GM11168 (cell line): ENCODE measurements around the gene DGCR2.

ENCODE experiments used
- in situ Hi-C: fragments of 300-500 bp; cut with MboI; formaldehyde crosslinking; loops from one replicate; pipeline ENCODE4 v1.12.0; 2022; ENCODE audit warnings: low sequenced_read_pairs; ENCODE audit not compliant: unreplicated experiment

DGCR2 gene

DNA sequence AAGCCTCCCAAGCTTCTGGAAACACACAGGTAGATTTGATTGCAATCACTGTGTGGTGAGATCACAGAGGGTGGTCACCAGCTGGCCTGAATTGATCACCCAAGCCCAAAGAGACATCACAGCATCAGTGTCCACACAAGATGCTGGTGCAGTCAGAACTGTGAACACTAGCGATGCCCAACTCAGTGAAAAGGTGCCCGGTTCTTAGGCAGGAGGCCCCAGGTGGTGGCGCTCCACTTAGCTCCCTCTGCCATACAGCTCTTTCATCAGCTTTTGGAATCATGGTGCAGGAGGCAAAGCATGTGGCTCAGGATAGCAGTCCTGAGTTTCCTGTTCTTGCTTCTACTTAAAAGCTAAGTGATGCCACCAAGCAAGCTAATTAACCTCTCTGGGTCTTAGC, 11.1 kb downstream of the DGCR2 start:
- in situ Hi-C loops: no loop called here

DNA sequence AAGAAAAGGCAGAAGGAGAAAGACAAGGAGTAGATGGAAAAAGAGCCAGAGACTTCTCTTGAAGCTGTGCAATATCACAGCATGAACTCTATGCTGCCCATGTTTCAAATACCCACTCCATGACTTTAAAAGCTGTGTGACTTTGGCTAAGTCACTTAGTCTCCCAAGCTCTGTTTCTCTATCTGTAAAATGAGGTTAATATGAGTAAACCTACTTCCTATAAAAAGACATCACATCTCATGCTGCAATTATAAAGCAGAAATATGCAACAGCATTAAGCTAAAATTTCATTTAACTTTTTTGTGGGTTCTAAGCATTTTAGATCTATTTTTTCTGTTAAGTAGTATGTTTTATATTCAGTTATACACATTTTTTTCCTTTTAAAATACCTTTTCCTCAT, 11.6 kb downstream of the DGCR2 start:
- in situ Hi-C loops: no loop called here

DNA sequence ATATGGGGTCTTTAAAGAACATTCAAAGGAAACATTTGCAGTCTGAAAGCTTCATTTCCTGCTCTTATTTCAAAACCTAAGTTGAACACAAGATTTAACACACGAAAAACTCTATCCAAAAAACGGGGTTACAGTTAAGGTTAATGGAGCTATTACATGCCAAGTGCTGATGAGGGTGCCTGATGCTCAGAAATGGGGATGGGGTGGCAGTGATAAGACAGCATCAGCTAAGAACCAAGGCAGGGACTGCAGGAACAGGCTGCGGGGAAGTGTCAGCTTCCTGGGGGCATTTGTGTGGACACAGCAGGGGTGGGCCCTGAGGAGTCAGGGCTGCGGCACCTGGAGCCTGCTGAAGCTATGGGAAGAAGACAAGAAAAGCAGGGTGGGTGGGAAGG, 12.2 kb downstream of the DGCR2 start:
- in situ Hi-C loops: no loop called here

DNA sequence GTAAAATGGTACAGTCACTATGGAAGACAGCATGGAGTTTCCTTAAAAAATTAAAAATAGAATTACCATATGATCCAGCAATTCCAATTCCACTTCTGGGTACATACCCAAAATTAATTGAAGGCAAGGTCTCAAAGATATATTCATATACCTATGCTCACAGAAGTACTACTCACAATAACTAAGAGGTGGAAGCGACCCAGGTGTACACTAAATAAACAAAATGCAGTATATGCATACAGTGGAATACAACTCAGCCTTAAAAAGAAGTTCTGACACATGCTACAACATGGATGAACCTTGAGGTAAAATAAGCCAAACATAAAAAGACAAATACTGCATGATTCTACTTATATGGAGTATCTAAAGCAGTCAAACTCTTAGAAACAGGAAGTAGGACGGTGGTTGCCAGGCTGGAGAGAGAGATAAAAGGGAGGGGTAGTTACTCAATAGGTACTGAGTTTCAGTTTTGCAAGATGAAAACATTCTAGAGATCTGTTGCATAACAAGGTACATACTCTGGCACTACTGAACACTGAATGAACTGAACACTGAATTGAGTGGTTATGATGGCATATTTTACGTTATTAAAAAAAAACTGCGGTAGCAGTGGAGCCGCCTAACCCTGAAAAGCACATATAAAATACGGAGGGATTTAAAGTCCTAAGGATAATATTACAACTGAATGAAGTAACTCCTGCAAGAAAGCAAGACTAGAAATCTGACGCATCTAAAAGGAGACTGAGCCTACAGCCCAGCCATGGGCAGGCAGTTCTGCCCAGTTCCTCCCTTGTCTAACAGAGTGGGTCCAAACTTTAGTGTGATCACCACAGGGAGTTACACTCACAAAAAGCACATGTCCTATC, 12.8 kb downstream of the DGCR2 start:
- in situ Hi-C loops: no loop called here

DNA sequence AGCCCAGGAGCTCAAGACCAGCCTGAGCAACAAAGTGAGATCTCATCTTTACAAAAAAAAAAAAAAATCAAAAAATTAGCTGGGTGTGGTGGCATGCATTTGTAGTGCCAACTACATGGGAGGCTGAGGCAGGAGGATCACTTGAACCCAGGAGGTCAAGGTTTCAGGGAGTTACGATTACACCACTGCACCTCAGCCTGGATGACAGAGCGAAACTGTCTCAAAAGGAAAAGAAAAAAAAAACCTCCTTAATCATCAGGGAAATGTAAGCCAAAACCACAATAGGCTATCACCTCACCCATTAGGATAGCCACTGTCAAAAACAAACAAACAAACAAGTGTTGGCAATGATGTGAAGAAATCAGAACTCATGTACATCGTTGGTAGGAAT, 13.4 kb downstream of the DGCR2 start:
- in situ Hi-C loops: no loop called here

DNA sequence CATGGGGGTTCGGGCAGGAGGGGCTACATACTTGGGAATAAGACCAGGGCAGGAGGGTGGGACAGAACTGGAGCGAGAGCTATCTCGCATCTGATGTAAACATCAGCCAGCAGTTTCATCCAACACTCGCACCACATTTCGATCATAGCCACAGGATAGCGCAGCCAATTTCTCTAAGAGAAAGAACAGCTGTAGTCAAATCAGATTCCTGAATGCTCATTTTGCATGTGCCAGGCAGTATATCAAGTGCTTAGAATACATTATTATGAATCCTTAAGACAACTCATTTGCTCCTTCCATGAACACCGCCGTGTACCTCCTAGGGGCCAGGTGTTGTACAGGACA, 14.5 kb downstream of the DGCR2 start:
- in situ Hi-C loops: no loop called here

DNA sequence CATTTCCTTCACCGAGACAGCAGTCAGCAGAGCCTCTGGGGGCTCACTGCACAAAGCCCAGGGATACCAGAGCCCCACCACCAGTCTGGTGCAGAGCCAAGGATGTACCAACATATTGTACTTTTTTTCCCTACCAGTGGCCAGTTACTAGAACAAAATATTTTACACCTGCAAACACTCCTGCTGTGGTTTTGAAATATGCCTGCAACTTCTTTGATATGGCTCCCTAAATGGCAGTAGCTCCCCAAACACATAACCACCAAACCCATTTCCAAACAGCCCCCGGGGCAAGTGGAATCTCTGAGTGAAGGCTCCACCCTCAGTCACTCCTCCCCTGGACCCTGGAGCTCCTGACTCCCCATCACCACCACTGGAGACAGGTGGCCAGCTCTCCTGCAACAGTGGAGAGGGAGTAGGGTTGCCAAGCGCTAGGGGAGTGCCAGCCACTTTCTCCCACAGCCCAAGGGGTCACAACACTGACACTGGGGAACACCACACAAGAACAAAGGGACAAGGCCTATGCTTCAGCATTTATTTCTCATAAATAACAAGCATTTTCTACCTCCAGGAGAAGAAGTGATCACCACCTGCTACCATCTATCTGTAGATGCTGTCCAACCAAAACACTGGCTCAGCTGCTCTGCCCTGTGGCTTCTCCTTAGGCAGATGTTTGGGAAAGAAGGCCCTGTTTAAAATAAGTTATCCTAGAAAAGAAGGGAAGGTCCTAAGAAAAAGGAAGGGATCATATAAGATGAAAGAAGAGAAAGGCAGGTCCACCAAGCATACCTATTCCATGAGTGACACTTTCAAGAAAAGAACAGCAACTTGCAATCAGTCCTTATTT, 15.1 kb downstream of the DGCR2 start:
- in situ Hi-C loops: no loop called here

DNA sequence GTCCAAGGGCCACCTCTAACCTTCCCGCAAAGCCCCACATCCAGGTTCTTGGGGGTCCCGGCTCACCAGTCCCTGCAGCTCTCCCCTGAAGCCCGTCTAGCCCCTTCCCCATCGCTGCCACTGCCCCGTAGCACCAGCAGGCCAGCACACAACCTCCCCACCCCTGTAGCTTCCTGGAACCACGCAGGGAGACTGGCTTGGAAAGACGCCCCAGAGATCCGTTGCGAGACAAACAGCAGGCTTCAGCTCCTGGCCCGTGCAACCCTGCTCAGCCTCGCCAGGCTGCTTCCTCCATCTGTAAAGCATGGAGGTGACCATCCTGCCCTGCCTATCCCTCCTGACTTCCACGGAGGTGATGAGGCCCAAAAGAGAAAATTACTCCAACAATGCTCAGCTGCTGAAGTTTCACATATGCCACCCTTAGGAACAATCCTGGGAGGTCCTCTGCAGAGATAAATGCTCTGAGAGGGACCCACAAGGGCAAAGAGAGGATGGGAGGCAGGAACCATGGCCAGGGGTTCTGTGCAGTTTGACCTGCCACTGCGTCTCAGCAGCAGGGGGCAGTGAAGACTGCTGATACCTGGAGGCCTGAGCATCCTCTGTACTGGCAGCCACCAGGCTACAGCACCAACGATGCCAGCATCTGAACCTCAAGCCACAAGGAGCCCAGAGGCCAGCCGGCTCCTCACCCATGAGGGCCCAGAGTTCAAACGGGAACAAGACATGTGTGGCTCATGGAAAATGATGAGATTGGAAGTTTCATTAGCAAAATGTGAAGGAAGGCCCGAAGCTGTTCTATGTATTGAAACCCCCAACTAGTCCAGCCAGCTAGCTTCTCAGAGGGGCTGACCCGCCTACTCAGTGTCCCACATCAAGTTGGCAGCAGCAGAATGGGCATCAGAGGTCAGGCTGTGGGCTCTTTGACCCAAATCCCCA, 16.1 kb downstream of the DGCR2 start:
- in situ Hi-C loops: no loop called here

DNA sequence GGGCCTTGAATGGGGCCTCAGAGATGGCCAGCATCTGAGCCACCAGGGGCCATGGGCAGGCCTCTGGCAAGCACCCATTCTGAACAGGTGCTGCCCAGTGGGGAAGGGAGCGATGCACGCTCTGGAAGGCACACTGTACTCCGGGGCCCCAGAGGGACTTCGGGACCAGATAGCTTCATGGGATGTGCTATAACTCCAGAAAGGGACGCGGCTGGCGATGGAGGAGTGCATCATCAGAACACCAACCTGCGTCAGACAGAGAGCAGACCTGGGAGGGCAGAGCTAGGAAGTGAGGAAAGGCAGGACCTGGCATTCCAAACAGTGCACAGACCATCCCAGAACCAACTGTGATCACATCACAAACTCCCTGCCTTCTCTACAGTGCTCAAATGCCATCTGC, 16.8 kb downstream of the DGCR2 start:
- in situ Hi-C loops: no loop called here

DNA sequence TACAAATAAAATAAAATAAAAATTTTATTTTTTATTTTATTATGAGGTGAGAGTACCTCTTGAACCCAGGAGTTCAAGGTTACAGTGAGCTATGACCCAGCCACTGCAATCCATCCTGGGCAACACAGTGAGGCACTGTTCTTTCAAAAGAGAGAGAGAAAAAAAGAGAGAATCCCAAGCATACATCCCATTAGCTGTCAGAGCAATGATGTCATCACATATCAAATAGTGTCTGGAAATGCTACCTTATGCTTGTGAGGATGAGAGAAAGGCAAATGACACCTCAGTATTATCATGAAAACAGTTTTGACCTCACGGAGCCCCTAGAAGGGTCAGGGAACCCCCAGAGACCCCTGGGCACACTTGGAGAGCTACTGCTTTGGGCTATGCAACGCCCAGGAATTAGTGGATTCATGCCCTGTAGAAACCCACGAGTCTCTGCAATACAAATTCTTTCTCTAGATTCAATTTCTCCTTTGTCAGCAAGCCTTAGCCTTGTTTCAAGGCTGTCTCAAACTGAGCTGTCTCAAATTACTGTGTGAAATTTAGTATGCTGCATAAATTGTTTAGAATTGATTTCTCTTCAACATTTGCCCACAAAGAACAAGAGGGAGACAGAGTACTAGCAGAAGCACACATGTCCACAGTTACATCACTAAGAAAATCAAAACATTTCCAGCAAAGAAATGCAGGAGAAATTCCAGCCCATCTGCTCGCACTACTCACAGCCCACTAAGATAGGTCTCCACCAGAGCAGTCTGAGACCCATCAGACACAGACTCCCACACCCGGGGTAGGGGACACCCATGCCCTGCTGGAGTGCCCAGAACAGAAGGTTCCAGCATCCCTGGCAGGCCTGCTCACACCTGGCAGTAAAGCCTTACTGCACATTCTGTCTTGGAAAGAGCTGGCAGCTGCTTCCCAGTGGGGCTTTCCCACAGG, 18.1 kb downstream of the DGCR2 start:
- in situ Hi-C loops: no loop called here

DNA sequence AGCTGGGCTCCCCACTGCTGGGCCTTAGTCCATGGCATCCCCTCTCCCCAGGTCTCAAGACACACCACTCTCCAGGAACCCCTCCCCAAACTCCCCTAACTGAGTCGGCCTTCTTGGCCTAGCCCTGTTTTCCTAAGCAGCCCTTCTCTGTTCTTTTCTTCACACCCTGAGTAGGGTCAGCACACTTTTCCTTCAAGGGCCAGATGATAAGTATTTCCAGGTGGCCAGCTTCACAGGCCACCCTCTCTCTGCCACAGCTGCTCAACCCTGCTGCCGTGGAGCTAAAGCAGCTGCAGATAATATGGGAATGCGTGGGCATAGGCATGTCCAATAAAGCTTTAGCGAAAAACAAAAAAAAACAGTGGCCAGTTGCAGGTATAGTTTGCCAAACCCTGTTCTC, 24.1 kb downstream of the DGCR2 start:
- in situ Hi-C loops: no loop called here

DNA sequence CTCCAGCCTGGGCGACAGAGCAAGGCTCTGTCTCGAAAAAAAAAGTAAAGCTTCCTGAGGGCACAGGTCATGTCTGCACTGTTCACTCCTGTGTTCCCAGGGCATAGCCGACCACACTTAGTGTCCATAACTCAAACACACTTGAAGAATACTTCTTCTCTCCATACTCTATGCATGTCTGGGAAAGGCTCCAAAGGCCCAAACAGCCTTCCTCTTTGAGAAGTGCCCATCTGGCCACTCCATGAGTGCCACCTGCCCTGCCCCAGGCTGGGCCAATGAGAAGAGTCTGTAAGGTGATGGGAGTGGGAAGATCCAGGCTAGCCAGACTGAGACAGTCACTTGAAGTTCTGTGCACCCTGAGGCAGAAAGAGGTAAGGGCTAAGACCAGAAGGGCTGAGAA, 24.7 kb downstream of the DGCR2 start:
- in situ Hi-C loops: no loop called here

DNA sequence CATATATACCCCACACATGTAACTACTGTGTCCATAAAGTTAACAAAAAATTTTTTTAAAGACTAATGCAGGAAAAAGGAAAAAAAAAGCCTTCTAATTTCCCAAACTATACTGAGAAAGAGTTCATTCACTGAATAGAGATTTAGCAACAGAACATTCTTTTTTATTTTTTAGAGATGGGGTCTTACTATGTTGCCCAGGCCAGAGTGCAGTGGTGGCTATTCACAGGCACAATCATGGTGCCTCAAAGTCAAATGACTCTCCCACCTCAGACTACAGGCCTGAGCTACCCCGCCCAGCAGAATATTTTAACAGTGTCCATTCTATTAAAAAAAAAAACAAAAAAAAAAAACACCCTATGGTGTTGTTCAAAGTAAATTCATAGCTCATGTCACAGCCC, 25.7 kb downstream of the DGCR2 start:
- in situ Hi-C loops: no loop called here

DNA sequence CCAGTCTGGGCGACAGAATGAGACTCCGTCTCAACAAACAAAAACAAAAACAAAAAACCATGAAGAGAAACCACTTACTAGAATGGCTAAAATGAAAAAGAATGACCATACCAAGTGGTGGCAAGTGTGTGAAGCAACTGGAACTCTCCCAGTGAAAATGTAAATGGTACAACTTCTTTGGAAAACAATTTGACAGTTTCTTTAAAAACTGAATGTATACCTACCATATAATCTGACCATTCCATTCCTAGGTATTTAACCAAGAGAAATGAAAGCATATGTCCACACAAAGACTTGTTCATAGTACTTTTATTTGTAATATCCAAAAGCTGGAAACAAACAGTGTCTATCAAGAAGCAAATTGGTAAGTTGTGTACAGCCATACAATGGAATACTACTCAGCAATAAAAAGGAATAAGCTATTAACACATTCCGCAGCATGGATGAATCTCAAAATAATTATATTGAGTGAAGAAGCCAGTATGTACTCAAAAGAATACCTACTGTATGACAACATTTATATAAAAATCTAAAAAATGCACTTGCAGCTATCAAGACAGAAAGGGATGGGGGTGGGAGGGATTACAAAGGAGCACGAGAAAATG, 27.7 kb downstream of the DGCR2 start:
- in situ Hi-C loops: no loop called here

DNA sequence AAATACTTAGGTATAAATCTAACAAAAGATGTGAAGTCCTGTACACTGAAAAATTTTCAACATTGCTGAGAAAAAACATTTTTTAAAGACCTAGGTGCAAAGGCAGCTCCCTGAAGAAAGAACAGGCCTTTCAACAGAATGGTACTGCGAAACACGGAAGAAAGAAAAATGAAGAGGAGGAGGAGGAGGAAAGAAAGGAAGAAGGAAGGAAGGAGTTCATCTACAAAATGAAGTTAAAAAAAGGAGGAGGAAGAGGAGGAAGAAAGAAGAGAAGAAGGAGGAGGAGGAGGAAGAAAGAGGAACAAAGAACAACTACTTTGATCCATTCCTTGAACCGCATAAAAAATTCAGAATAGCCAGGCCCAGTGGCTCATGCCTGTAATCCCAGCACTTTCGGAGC, 29.5 kb downstream of the DGCR2 start:
- in situ Hi-C loops: no loop called here

DNA sequence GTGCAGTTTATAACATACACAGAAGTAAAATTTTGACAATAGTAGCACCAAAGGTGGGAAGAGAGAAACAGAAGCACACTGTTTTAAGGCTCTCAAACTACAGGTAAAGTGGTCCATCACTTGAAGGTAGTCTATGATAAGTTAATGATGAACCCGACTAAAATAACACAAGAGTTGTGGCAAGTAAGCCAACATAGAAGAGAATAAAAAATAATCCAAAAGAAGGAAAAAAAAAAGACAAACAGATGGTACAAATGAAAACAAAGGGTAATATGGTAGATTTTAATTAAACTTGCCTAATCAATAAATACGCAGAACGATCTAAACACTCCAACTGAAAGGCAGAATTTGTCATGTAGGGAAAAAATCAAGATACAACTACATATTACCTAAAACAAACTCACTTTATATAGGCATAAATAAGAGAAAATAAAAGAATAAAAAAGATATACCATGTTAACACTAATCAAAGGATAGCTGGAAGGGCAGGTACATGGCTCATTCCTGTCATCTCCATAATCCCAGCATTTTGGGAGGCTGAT, 31.6 kb downstream of the DGCR2 start:
- in situ Hi-C loops: no loop called here

DNA sequence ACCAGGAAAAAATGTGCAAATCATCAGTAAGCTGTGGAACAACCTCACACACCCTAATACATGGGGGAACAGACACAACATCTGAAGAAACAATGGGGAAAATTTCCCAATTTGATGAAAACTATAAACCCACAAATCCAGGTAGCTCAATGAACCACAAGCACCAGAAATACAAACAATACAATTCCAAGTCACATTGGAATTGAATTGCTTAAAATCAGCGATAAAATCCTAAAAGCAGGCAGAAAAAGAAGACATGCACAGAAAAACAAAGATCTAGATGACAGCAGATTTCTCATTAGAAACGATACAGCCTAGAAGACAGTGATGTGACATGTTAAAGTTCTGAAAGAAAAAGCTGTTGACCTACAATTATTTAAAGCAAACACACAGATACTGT, 32.0 kb downstream of the DGCR2 start:
- in situ Hi-C loops: no loop called here

DNA sequence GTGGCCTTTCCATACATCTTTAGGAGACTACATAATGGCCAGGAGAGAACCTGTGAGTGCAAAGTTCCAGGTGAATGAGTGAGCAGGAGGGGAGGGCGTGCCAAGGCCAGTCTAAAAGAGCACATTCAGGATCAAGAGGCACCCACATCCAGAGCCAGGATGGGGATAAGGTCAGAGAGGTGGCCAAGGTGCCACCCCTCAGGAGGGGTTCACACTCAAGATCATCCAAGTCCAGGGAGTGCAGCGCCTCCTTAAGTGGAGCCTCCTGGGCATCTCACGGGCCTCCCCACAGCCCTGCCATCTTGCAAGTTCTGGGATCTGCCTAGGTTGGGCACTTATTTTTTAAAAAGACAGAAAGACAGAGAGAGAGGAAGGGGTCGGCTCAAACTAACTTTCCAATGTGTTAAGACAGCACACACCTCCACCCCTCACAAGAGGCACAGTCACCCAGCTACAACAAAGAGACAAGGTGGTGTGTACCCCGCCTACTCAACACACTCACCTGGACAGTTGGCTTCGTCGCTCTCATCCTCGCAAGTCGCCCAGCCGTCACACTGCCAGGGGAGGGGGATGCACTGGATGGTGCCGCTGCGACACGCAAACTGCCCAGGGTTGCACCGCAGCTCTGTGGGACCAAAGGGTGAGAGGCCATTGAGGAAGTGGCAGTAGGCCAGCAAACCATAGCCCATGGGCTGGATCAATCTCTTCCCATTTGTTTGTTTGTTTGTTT, 33.2 kb downstream of the DGCR2 start:
- in situ Hi-C loops: no loop called here
